A673 (cell line): ENCODE results near the gene VAT1L.

Experiments used
- EZH2 ChIP-seq: fragments of 200-600 bp; sonication (generic); IDR thresholded peaks from 2 replicates; pipeline ENCODE4 v1.6.1; 2017; ENCODE audit warnings: borderline replicate concordance, low read depth, mild to moderate bottlenecking, mixed read lengths, antibody characterized with exemption, low read length; ENCODE audit not compliant: poor library complexity, severe bottlenecking
- TF ChIP-seq, protein P1 (sequence below): fragments of 300-800, 200-600 bp; sonication (generic); conservative IDR thresholded peaks from 2 replicates; pipeline ENCODE4 v1.5.1; 2017; ENCODE audit warnings: low read depth, mild to moderate bottlenecking, antibody characterized with exemption, low read length, moderate library complexity, mixed read lengths

DNA sequence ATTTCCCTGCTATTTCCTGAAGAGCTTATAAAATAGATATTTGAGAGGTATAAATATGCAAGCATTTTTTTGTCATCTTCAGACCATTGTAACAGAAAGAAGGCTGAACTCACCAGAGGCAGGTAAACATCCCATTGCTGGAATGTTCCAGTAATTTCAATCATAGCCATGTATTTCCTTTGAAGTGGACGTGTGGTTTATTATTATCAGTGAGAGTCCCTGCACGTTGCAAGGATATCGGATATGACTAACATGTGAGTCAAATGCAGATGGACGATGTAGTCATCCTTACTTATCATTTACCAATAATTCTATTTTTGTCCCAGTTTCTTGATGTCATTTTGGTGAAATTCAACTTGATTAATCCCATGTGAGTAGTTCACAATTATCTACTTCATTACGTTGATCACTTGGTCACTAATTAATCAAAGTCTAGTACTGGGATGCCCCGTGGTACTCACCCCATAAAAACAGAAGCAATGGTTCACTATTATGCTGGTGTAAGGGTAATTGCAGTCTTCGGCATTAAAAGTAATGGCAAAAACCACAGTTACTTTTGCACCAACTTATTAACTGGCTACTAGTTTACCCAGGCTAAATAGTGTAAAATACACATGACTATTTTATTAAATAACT is 89.5 kb downstream of the VAT1L start:
- TF ChIP-seq, protein P1, sequence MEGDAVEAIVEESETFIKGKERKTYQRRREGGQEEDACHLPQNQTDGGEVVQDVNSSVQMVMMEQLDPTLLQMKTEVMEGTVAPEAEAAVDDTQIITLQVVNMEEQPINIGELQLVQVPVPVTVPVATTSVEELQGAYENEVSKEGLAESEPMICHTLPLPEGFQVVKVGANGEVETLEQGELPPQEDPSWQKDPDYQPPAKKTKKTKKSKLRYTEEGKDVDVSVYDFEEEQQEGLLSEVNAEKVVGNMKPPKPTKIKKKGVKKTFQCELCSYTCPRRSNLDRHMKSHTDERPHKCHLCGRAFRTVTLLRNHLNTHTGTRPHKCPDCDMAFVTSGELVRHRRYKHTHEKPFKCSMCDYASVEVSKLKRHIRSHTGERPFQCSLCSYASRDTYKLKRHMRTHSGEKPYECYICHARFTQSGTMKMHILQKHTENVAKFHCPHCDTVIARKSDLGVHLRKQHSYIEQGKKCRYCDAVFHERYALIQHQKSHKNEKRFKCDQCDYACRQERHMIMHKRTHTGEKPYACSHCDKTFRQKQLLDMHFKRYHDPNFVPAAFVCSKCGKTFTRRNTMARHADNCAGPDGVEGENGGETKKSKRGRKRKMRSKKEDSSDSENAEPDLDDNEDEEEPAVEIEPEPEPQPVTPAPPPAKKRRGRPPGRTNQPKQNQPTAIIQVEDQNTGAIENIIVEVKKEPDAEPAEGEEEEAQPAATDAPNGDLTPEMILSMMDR: no peak
- no peak for TF ChIP-seq EZH2
